ENCODE data around the gene MCC.
A peak's percentile ranks its signal among the peaks of the same experiment; 100 is the strongest.
"Not testable (repeated sequence)": the region's sequence is repeated elsewhere in the genome, so short reads cannot be mapped to it uniquely, and the experiment has no call there.

The MCC gene

GRCh38 chr5:113488645-113489184 lies 462 bp upstream of the MCC start:
- DNase-seq (ENCODE audit: low read depth) = no peak
- no peak for TF ChIP-seq CTCF (IDR thresholded peaks at IDR 0.05; ENCODE audit: low read depth, low read length, missing control alignments)
- in situ Hi-C loops (cut with HindIII; ENCODE audit: low sequenced_read_pairs) = no loop called here
- H3K4me3 ChIP-seq (ENCODE audit: low read depth, low read length) = peak overlapping the region; percentile 90

GRCh38 chr5:113487416-113487780 lies 855 bp downstream of the MCC start:
- no peak for DNase-seq (ENCODE audit: low read depth)
- peak overlapping the region; percentile 90 for H3K4me3 ChIP-seq (ENCODE audit: low read depth, low read length)
- in situ Hi-C loops (cut with HindIII; ENCODE audit: low sequenced_read_pairs) = no loop called here
- no peak for TF ChIP-seq CTCF (IDR thresholded peaks at IDR 0.05; ENCODE audit: low read depth, low read length, missing control alignments)

GRCh38 chr5:113480243-113480642 lies 8.0 kb downstream of the MCC start:
- no peak for DNase-seq (ENCODE audit: low read depth)
- no peak for TF ChIP-seq CTCF (IDR thresholded peaks at IDR 0.05; ENCODE audit: low read depth, low read length, missing control alignments)
- no peak overlapping the region for H3K4me3 ChIP-seq (ENCODE audit: low read depth, low read length)
- in situ Hi-C loops (cut with HindIII; ENCODE audit: low sequenced_read_pairs) = no loop called here

- no peak overlapping the region for H3K4me3 ChIP-seq (ENCODE audit: low read depth, low read length)
- no peak for DNase-seq (ENCODE audit: low read depth)
- in situ Hi-C loops (cut with HindIII; ENCODE audit: low sequenced_read_pairs) = no loop called here
- no peak for TF ChIP-seq CTCF (IDR thresholded peaks at IDR 0.05; ENCODE audit: low read depth, low read length, missing control alignments)
These were observed 9.6 kb downstream of the MCC start for GRCh38 chr5:113478691-113479090.

- in situ Hi-C loops (cut with HindIII; ENCODE audit: low sequenced_read_pairs) = no loop called here
These were observed 14.0 kb downstream of the MCC start for GRCh38 chr5:113474100-113474728.

GRCh38 chr5:113463032-113463431 lies 25.2 kb downstream of the MCC start:
- in situ Hi-C loops (cut with HindIII; ENCODE audit: low sequenced_read_pairs) = no loop called here
- no peak for DNase-seq (ENCODE audit: low read depth)
- no peak for TF ChIP-seq CTCF (IDR thresholded peaks at IDR 0.05; ENCODE audit: low read depth, low read length, missing control alignments)
- no peak overlapping the region for H3K4me3 ChIP-seq (ENCODE audit: low read depth, low read length)

More at GRCh38 chr5:113474100-113474728, 14.0 kb downstream of the MCC start:
- no peak for DNase-seq (ENCODE audit: low read depth)
- no peak overlapping the region for H3K4me3 ChIP-seq (ENCODE audit: low read depth, low read length)
- TF ChIP-seq CTCF (IDR thresholded peaks at IDR 0.05; ENCODE audit: low read depth, low read length, missing control alignments) = no peak

GRCh38 chr5:113457106-113457505 lies 31.1 kb downstream of the MCC start:
- in situ Hi-C loops (cut with HindIII; ENCODE audit: low sequenced_read_pairs); H3K4me3 ChIP-seq (ENCODE audit: low read depth, low read length); DNase-seq (ENCODE audit: low read depth): not testable (repeated sequence)

All from astrocyte of the cerebellum (primary cell).